HG02798 (cell line): Measurements from ENCODE around the gene DDR1.
"Not testable (repeated sequence)": the region's sequence is repeated elsewhere in the genome, so short reads cannot be mapped to it uniquely, and the experiment has no call there.

ENCODE experiments used
- ATAC-seq: cut with Tn5 transposase; IDR thresholded peaks from one replicate; pipeline ENCODE4 v1.9.1; 2021; ENCODE audit warnings: mild to moderate bottlenecking; ENCODE audit not compliant: unreplicated experiment, poor library complexity

Gene DDR1

GRCh38 chr6:30914076-30914853, 29.9 kb downstream of the DDR1 start, which contains the start of gene VARS2:
Gene VARS2 (plus strand): TSS chr6:30914238. CDS start chr6:30914837, 599 bp downstream.
- peak; percentile 89 for ATAC-seq

- no peak for ATAC-seq
Observed at GRCh38 chr6:30914854-30915590, 30.7 kb downstream of the DDR1 start.

DNA sequence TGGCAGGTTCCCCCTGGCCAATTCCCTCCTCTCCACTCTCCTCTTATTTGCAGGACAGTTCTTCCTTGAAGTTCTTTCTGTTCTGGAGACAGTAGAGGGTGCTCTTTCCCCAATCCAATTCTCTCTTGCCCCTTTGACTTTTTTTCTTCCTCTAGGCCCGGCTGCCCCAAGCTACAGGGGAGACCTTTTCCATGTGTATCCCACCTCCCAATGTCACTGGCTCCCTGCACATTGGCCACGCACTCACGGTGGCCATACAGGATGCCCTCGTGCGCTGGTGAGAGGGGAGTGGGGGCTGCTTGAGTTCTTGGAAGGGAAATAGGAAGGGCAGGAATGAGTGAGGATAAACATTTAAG, 31.2 kb downstream of the DDR1 start:
- ATAC-seq: no peak

DNA sequence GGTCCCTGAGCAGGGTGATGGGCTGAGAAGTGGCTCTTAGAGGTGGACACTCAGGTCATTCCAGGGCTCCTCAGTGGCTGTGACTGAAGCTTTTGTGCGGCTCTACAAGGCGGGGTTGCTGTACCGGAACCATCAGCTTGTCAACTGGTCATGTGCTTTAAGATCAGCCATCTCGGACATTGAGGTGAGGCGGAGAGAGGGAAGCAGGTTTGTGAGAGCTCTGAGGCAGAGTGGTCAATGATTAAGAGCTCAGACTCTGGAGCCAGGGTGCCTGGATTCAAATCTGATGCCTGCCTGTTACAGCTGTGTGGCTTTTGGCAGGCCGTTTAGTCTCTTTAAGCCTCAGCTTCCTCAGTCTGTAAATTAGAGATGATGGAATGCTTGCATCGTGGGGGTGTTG, 32.7 kb downstream of the DDR1 start:
- ATAC-seq: no peak

DNA sequence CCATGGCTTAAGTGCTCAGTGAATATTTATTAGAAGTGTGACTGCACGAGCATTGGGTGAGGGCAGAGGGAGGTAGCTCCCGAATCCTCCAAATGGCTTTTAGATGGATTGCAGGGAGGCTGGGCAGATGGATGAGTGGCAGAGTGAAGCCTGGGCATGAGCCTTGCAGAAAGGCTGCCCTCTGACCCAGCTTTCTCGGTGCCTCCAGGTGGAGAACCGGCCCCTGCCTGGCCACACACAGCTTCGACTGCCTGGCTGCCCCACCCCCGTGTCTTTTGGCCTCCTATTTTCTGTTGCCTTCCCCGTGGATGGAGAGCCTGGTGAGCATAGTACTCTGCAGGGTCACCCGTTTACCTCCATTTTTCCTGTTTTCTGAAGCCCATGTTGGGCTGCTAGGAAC, 33.2 kb downstream of the DDR1 start:
- ATAC-seq: no peak

GRCh38 chr6:30918670-30919069, 34.4 kb downstream of the DDR1 start:
- ATAC-seq: no peak

GRCh38 chr6:30922447-30922852, 38.1 kb downstream of the DDR1 start:
- ATAC-seq: no peak

DNA sequence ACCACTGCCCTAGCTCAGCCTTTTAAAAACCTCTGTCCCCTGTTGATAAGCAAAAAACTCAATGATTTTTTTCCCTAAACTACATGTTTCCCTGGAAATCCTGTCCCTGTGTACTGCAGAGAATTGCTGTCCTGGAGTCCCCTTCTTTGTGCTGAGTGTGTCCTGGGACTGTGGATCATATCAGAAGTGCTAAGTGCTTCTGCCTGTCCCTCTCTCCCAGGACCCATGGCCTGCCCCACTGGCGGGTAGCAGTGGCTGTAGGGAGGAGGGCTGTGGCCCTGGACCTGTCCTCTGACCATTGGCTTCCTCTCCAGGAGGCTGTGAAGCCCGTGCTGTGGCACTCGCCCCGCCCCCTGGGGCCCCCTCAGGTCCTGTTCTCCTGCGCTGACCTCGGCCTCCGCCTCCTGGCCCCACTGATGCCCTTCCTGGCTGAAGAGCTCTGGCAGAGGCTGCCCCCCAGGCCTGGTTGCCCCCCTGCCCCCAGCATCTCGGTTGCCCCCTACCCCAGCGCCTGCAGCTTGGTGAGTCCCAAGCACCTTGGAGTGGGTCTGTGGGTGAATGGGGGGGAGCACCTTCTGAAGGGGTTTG, 39.8 kb downstream of the DDR1 start:
- ATAC-seq: not testable (repeated sequence)

DNA sequence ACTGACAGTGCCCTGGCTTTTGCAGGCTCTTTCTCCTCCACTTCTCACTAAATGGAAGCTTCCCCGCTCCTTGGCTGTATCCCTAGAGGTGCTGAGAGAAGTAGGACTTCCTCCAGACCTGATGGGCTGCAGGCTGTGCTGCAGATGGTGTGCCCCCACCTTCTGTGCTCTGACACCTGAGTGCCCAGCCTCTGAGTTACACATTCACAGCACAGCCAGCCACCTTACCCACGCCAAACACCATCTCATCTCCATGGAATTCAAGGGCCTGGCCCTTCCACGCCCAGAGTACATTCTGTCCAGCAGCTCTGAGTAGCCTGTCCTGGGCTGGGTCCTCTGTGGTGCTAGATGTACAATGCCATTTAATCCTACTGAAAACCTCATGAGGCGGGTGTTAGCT, 42.3 kb downstream of the DDR1 start:
- ATAC-seq: no peak

DNA sequence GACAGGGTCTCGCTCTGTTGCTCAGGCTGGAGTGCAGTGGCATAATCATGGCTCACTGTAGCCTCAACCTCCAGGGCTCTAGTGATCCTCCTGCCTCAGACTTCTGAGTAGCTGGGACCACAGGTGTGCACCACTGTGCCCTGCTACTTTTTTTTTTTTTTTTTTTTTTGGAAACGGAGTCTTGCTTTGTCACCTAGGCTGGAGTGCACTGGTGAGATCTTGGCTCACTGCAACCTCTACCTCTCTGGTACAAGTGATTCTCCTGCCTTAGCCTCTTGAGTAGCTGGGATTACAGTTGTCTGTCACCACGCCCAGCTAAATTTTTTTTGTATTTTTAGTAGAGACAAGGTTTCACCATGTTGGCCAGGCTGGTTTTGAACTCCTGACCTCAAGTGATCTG, 42.8 kb downstream of the DDR1 start:
- not testable (repeated sequence) for ATAC-seq

GRCh38 chr6:30928677-30929076, 44.4 kb downstream of the DDR1 start:
- ATAC-seq: no peak

- no peak for ATAC-seq
Observed at GRCh38 chr6:30930506-30930905, 46.2 kb downstream of the DDR1 start.

GRCh38 chr6:30931272-30931671, 47.0 kb downstream of the DDR1 start:
- ATAC-seq: no peak

DNA sequence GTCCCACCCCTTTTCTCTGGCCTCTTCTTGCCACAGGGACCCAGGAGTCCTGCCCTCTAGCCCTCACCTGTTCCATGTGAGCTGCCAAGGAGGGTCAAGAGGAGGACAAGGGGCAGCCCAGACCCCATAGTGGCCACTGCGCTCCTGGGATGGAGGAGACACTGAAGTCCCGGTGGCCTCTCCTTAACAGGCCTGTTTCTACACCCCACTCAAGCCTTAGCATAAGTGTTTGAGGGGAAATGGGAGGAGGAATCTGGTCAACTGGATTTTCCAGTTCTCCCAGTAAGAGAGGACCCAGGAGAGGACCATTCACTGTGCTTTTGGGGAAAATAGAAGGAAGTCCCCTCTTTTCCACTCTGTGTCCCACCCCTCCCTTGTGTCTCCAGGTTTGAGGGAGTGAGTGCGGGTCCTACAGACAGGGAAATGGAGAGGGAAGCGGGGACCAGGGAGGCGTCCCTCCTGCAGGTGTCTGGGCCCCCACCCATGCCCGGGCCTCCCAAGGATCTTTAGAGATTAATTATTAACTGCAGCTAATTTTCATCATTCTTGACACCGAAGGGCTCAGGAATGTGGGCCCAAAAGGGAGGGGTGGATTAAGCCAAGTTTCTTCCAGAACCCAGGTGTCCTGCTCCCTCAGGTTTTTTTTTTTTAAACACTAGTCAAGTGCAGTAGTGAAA, 47.8 kb downstream of the DDR1 start, which contains the start of gene SFTA2:
Gene SFTA2, minus strand, starts transcription at position 202 of the 677 bp plus-strand sequence. Its CDS starts 74 bp downstream, at position 128.
- no peak for ATAC-seq

DNA sequence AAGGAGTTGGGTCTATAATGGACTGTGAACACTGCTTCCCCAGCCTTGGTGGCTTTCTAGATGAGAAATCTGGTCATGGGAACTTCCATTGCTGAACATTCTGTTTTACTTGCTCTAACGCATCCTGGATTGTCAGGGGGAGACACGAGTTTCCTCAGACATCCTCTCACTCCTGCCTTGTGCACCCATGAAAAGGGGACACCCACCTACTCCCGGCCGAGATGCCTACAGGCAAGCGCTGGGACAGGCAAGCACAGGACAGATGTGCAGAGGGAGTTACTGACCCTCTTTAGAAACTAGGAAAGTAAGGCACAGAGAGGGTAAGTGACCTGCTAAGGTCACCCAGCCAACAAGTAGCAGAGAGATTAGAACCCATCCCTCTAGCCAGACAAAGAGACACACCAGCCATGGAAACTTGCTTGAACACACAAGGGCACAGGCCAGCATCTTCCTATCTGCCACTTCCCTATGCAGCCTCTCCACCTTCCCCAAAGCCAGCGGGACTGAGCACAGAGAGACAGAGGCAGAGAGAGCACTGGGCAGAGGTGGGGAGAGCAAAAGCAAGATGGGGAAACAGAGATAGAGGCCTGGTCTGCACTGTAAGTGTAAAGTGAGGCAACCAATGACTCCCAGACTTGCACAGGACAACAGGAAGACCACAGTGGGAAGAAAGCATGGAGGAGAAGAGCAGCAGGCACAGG, 48.5 kb downstream of the DDR1 start:
- ATAC-seq: no peak

- ATAC-seq: no peak
Observed at GRCh38 chr6:30935018-30935417, 50.7 kb downstream of the DDR1 start.

DNA sequence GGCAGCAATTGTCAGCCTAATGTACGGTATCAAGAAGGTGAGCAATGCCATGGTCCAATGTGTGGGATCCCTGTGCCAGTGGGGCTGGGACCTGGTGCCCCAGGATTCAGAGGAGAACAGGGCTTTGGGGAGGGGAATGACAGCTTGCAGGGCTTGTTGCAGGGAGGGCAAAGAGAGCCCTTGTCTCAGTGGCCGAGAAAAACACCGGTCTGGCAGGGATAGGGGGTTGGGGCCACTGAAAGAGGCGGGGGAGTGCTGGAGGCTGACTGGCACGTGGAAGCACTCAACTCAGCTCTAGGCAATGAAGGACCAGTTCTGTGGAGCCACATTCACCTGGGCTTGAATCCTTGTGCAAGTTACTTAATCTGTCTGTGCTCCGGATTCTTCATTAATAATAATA, 52.9 kb downstream of the DDR1 start:
- ATAC-seq: no peak

GRCh38 chr6:30938730-30939129, 54.4 kb downstream of the DDR1 start:
- ATAC-seq: no peak

GRCh38 chr6:30939473-30939872, 55.2 kb downstream of the DDR1 start:
- ATAC-seq: no peak

GRCh38 chr6:30940361-30940986, 56.2 kb downstream of the DDR1 start, which contains the start of gene MUCL3:
Gene MUCL3 (plus strand): TSS chr6:30940973. CDS start chr6:30941000, 27 bp downstream.
- ATAC-seq: no peak
